ENCODE measurements around the gene ENTPD7.

The ENTPD7 gene

DNA sequence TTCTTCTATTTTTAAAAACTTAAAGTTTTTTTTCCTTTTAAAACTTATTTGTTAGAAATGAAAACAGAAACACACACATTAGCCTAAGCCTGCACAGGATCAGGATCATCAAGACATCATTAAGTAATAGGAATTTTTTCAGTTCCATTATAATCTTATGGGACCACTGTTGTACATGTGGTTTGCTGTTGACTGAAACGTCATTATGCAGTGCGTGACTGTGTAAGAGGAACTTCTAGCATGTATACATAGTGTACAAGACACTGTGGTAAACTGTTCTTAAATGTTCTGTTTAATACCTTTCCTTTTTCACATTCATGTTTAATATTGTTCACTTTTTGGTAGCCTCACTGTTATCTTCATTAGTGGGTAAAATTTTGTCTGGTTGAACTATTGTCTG lies 12.1 kb downstream of the ENTPD7 start:
- no peak for DNase-seq (ENCODE audit: low spot score)
- in situ Hi-C loops (cut with MboI; ENCODE audit: low sequenced_read_pairs, unreplicated experiment), result no loop called here
- TF ChIP-seq, protein P1, sequence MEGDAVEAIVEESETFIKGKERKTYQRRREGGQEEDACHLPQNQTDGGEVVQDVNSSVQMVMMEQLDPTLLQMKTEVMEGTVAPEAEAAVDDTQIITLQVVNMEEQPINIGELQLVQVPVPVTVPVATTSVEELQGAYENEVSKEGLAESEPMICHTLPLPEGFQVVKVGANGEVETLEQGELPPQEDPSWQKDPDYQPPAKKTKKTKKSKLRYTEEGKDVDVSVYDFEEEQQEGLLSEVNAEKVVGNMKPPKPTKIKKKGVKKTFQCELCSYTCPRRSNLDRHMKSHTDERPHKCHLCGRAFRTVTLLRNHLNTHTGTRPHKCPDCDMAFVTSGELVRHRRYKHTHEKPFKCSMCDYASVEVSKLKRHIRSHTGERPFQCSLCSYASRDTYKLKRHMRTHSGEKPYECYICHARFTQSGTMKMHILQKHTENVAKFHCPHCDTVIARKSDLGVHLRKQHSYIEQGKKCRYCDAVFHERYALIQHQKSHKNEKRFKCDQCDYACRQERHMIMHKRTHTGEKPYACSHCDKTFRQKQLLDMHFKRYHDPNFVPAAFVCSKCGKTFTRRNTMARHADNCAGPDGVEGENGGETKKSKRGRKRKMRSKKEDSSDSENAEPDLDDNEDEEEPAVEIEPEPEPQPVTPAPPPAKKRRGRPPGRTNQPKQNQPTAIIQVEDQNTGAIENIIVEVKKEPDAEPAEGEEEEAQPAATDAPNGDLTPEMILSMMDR (IDR thresholded peaks at IDR 0.05; ENCODE audit: borderline replicate concordance, control extremely low read depth, extremely low read depth, insufficient read depth, missing control alignments), result no peak

DNA sequence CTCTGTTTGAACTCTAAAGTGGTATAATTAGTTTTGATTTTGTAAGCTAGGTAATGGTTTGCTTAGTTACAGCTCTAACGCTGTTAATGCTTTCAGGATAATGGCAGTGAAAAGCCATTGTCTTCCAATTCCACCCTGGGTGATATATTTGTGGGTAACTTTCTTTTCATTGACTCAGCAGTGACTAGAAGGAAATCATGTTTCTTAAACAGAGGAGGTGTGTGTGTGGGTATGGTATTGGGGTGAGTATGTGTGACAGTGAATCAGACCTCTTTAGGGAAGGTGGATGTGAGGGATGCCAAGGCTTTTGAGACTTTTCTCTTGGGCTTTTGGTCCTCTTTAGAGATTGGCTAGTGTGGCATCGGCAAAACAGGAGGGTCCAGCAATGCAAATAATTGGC lies 13.6 kb downstream of the ENTPD7 start:
- TF ChIP-seq, protein P1 (IDR thresholded peaks at IDR 0.05; ENCODE audit: borderline replicate concordance, control extremely low read depth, extremely low read depth, insufficient read depth, missing control alignments), result no peak
- in situ Hi-C loops (cut with MboI; ENCODE audit: low sequenced_read_pairs, unreplicated experiment), result no loop called here

DNA sequence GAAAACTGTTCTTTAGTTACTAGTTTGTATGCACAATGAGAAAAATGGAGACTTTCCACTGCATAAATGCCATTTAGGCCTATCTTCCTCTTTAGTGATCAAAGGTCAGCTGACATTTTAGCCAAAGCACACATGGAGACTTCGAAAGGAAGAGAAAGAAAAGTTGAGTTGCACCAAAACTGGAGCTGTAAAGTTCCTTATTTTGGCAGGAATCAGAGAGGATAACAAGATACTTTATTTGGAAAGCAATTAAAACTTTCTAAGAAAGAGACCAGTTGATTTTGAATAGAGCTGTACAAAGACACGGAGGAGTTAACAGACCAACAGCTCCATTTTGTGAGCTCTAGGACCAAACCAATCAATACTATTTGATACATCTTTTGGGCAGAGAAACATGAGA lies 14.2 kb downstream of the ENTPD7 start:
- in situ Hi-C loops (cut with MboI; ENCODE audit: low sequenced_read_pairs, unreplicated experiment), result no loop called here
- no peak for DNase-seq (ENCODE audit: low spot score)
- TF ChIP-seq, protein P1 (IDR thresholded peaks at IDR 0.05; ENCODE audit: borderline replicate concordance, control extremely low read depth, extremely low read depth, insufficient read depth, missing control alignments), result no peak

More for the DNA sequence above, 13.6 kb downstream of the ENTPD7 start:
- DNase-seq (ENCODE audit: low spot score), result no peak

DNA sequence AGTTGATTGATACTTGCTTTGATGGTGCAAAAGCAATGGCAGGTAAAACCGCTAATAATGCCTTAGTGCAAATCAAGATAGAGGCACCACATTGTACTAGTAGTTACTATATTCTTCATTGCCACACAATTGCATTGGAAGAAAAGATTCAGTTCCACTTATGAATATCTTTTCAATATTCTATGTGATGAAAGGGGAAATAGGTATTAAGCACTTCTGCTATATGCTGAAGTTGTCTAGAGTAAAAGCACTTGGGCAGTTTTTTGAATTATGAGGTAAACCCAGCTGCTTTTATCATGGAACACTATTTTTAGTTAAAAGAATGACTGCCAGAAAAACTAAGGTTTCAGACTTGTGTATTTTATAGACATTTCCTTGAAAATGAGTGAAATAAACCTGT lies 15.5 kb downstream of the ENTPD7 start:
- DNase-seq (ENCODE audit: low spot score), result no peak
- TF ChIP-seq, protein P1 (IDR thresholded peaks at IDR 0.05; ENCODE audit: borderline replicate concordance, control extremely low read depth, extremely low read depth, insufficient read depth, missing control alignments), result no peak
- in situ Hi-C loops (cut with MboI; ENCODE audit: low sequenced_read_pairs, unreplicated experiment), result no loop called here

DNA sequence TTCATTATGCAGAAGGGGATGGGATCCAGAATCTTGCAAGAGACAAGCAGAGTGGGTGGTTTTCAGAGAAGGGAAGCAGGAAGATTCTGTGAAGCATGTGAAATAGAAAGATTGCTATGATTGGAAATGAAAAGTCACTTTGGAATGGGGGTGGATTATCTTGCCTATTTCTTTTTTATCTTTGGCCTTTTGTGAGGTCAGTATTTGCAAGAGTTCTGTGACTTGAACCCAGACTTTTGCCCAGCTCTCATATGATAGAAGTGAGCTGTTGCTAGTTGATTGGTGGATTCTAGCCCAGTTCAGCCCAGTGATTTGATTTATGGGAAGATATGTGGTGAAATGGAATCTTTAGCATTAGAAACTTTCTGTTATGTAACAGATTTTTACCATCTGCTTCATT lies 17.1 kb downstream of the ENTPD7 start:
- TF ChIP-seq, protein P1 (IDR thresholded peaks at IDR 0.05; ENCODE audit: borderline replicate concordance, control extremely low read depth, extremely low read depth, insufficient read depth, missing control alignments), result no peak
- DNase-seq (ENCODE audit: low spot score), result no peak
- in situ Hi-C loops (cut with MboI; ENCODE audit: low sequenced_read_pairs, unreplicated experiment), result no loop called here

DNA sequence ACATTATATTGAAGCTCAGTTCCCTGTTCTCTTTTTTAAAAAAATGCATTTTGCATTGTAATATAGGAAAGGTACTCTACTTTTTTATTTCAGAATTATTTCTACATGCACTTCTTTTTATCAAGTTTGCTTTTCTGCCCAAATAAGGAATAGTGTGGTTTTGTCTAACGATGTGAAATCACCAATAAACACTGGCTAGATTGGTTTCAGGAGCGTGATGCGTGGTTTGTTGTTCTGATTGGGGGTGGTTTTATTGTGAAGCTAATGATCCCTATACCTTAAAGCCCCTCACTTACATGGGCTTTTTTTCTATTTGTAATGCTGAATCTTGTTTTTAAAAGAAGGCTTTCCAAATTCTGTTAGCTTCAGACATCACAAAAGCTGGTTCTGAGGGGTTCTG lies 17.6 kb downstream of the ENTPD7 start:
- no peak for DNase-seq (ENCODE audit: low spot score)
- TF ChIP-seq, protein P1 (IDR thresholded peaks at IDR 0.05; ENCODE audit: borderline replicate concordance, control extremely low read depth, extremely low read depth, insufficient read depth, missing control alignments), result no peak
- in situ Hi-C loops (cut with MboI; ENCODE audit: low sequenced_read_pairs, unreplicated experiment), result no loop called here

DNA sequence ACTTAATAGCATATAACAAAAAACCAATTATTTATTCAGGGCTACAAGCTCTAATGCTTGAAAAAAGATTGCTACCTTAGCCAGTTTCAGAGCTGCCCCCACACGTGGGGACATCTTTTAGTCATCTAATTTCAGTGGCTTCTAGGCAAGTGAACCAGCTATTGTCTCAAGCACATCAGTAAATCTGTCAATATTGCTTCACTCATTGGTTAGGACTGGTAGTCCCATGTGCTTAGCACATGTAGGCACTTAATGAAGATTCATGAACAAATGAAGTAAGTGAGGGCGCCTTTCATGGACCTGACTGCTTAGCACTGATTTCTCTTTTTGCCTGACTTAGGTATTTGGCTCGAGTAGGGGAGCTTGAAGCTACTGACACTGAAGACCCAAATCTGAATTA lies 19.6 kb downstream of the ENTPD7 start:
- in situ Hi-C loops (cut with MboI; ENCODE audit: low sequenced_read_pairs, unreplicated experiment), result no loop called here
- TF ChIP-seq, protein P1 (IDR thresholded peaks at IDR 0.05; ENCODE audit: borderline replicate concordance, control extremely low read depth, extremely low read depth, insufficient read depth, missing control alignments), result no peak
- no peak for DNase-seq (ENCODE audit: low spot score)

Data from GM13976 (cell line).